SK-N-SH (cell line): ENCODE results near the gene MAP3K8. TPM values are rescaled to one million over a fixed set of nuclear protein-coding genes. Genes with fewer than 3 reads are reported as not detected.

Experiments
- CTCF ChIA-PET: fragments of 300-600, 350-600 bp; formaldehyde crosslinking; extraction: SDS; loops from one replicate; lab custom pipeline; 2021; lab: Yijun Ruan, JAX
- POLR2A ChIA-PET: fragments of 350-600 bp; sonication (Branson Sonifier 250); formaldehyde crosslinking; extraction: SDS; loops from one replicate; lab custom pipeline; 2020; ENCODE audit warnings: antibody characterized with exemption, inconsistent platforms; lab: Yijun Ruan, JAX
- DNase-seq: peaks from one replicate; pipeline ENCODE4 v3.0.0; 2012
- H2AFZ ChIP-seq: fragments of 200-600 bp; sonication (generic); 2 replicates; pipeline ENCODE4 v1.8.1; 2016; ENCODE audit warnings: antibody characterized with exemption, mild to moderate bottlenecking, low read depth
- H3F3A ChIP-seq: fragments of 200-600 bp; sonication (generic); replicated peaks from 2 replicates; pipeline ENCODE3; 2016; ENCODE audit warnings: antibody characterized with exemption, mild to moderate bottlenecking; ENCODE audit not compliant: insufficient read depth
- H3K27ac ChIP-seq, 2 experiments: fragments of 200-500 bp in 1 of 2; fragments of 200-600 bp in 1 of 2; sonication (Bioruptor generic) in 1 of 2; sonication (generic), shearing (Covaris generic) in 1 of 2; 2 replicates each; pipeline versions ENCODE4 v1.5.1 to v1.6.1; 2014 to 2016; ENCODE audit warnings: low read depth in 2 of 2, inconsistent platforms in 1 of 2, low read length in 1 of 2, mild to moderate bottlenecking in 1 of 2, mixed read lengths in 1 of 2
- H3K27me3 ChIP-seq: fragments of 200-600 bp; sonication (generic), shearing (Covaris generic); 2 replicates; pipeline ENCODE4 v1.6.1; 2016; ENCODE audit warnings: mixed run types; ENCODE audit not compliant: insufficient read depth
- H3K36me3 ChIP-seq, 2 experiments: fragments of 200-500 bp in 1 of 2; fragments of 200-600 bp in 1 of 2; sonication (Bioruptor generic) in 1 of 2; sonication (generic) in 1 of 2; replicated peaks in 1 of 2; 2 replicates each; pipeline versions ENCODE3 to v1.5.1; 2014 to 2016; ENCODE audit warnings: low read length in 1 of 2, mild to moderate bottlenecking in 1 of 2; ENCODE audit not compliant: insufficient read depth in 2 of 2, control insufficient read depth in 1 of 2
- H3K4me1 ChIP-seq, 2 experiments: fragments of 200-500 bp in 1 of 2; fragments of 200-600 bp in 1 of 2; sonication (Bioruptor generic) in 1 of 2; sonication (generic), shearing (Covaris generic) in 1 of 2; 2 replicates each; pipeline versions ENCODE4 v1.5.1 to v1.6.1; 2014 to 2016; ENCODE audit warnings: low read depth in 1 of 2, low read length in 1 of 2, mixed run types in 1 of 2; ENCODE audit not compliant: insufficient read depth in 2 of 2, control insufficient read depth in 1 of 2
- H3K4me2 ChIP-seq: fragments of 200-600 bp; sonication (generic), shearing (Covaris generic); 2 replicates; pipeline ENCODE4 v1.6.1; 2017; ENCODE audit warnings: mixed run types
- H3K4me3 ChIP-seq, 2 experiments: fragments of 200-500 bp in 1 of 2; fragments of 200-600 bp in 1 of 2; sonication (Bioruptor generic) in 1 of 2; sonication (generic), shearing (Covaris generic) in 1 of 2; 2 replicates each; pipeline versions ENCODE4 v1.5.1 to v1.8.1; 2014 to 2016; ENCODE audit warnings: low read depth in 2 of 2, inconsistent platforms in 1 of 2, low read length in 1 of 2, mild to moderate bottlenecking in 1 of 2, mixed read lengths in 1 of 2, moderate library complexity in 1 of 2
- H3K79me2 ChIP-seq: fragments of 200-600 bp; sonication (generic); 2 replicates; pipeline ENCODE4 v1.8.1; 2017; ENCODE audit warnings: mild to moderate bottlenecking; ENCODE audit not compliant: insufficient read depth
- H3K9ac ChIP-seq: fragments of 200-600 bp; sonication (generic); 2 replicates; pipeline ENCODE4 v1.6.1; 2017; ENCODE audit warnings: mixed run types
- H3K9me2 ChIP-seq: fragments of 200-600 bp; sonication (generic); 2 replicates; pipeline ENCODE4 v1.6.1; 2017; ENCODE audit warnings: mixed run types
- H3K9me3 ChIP-seq: fragments of 200-600 bp; sonication (generic); 2 replicates; pipeline ENCODE4 v1.6.1; 2017; ENCODE audit warnings: mixed run types, mild to moderate bottlenecking, moderate library complexity
- H4K20me1 ChIP-seq: fragments of 200-600 bp; sonication (generic); 2 replicates; pipeline ENCODE4 v1.6.1; 2017; ENCODE audit warnings: mild to moderate bottlenecking, mixed run types; ENCODE audit not compliant: insufficient read depth
- EP300 ChIP-seq, 2 experiments: IDR thresholded peaks; 2 replicates each; pipeline versions ENCODE4 v1.4.0 to v1.6.1; 2012; ENCODE audit warnings: borderline replicate concordance in 1 of 2, low read depth in 1 of 2, low read length in 1 of 2
- FOXM1 ChIP-seq: IDR thresholded peaks from 2 replicates; pipeline ENCODE4 v1.4.0; 2012; ENCODE audit warnings: low read depth, mild to moderate bottlenecking
- GABPA ChIP-seq: IDR thresholded peaks from 2 replicates; pipeline ENCODE4 v1.4.0; 2012; ENCODE audit warnings: low read depth, mild to moderate bottlenecking
- GATA2 ChIP-seq: sonication (generic); formaldehyde crosslinking; IDR thresholded peaks from 2 replicates; pipeline ENCODE4 v1.5.0; 2020; ENCODE audit warnings: mild to moderate bottlenecking, missing genetic modification reagents
- MEF2A ChIP-seq: IDR thresholded peaks from 2 replicates; pipeline ENCODE4 v1.4.0; 2012; ENCODE audit warnings: low read depth, borderline replicate concordance
- NFIC ChIP-seq: IDR thresholded peaks from 2 replicates; pipeline ENCODE4 v1.4.0; 2012; ENCODE audit warnings: borderline replicate concordance
- RCOR1 ChIP-seq: fragments of 150-350 bp; IDR thresholded peaks from 2 replicates; pipeline ENCODE4 v1.6.1; 2017; ENCODE audit warnings: antibody characterized with exemption, low read length
- RFX5 ChIP-seq: IDR thresholded peaks from 2 replicates; pipeline ENCODE4 v1.6.1; 2012; ENCODE audit warnings: mild to moderate bottlenecking, improper control_type of control experiment, low read length
- SMC3 ChIP-seq: IDR thresholded peaks from 2 replicates; pipeline ENCODE4 v1.6.1; 2012; ENCODE audit warnings: low read depth, low read length, improper control_type of control experiment
- TAF1 ChIP-seq: IDR thresholded peaks from 2 replicates; pipeline ENCODE4 v1.6.1; 2012; ENCODE audit warnings: low read depth, mild to moderate bottlenecking, low read length, moderate library complexity, borderline replicate concordance
- YY1 ChIP-seq: IDR thresholded peaks from 2 replicates; pipeline ENCODE4 v1.4.0; 2012; ENCODE audit warnings: low read depth, mild to moderate bottlenecking
- WGBS: methylation state at CpG from one replicate; pipeline ENCODE4 v1.1.6; 2017; ENCODE audit warnings: low lambda C conversion rate; 5-methylcytosine and 5-hydroxymethylcytosine counted together
- polyA plus RNA-seq, 3 experiments: library from polyadenylated mRNA; depleted of rRNA; stranded (reverse); fragments of >200 nt; gene quantifications; 2 replicates each; pipeline ENCODE4 v1.2.3, GENCODE V29; 2012
- TF ChIP-seq, protein P1 (sequence below): IDR thresholded peaks from 2 replicates; pipeline ENCODE4 v1.6.1; 2012; ENCODE audit warnings: mild to moderate bottlenecking, low read depth, low read length, moderate library complexity
- TF ChIP-seq, protein P2 (sequence below): IDR thresholded peaks from 2 replicates; pipeline ENCODE4 v1.4.0; 2012; ENCODE audit warnings: low read depth
- TF ChIP-seq, protein P3 (sequence below): fragments of 150-350 bp; IDR thresholded peaks from 2 replicates; pipeline ENCODE4 v1.6.1; 2016; ENCODE audit warnings: mild to moderate bottlenecking, low read depth, low read length

Gene MAP3K8
- polyA plus RNA-seq, 1 of the 3 experiments (the other 2 are of a cell fraction), result 3.7 TPM

DNA sequence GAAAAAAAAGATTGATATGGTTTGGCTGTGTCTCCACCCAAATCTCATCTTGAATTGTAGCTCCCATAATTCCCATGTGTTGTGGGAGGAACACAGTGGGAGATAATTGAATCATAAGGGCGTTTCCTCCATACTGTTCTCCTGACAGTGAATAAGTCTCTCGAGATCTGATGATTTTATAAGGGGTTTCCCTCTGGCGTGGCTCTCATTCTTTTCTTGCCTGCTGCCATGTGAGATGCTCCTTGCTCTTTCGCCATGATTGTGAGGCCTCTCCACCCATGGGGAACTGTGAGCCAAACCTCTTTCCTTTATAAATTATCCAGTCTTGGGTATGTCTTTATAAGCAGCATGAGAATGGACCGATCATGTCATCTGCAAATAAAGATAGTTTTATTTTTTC lies 29.4 kb upstream of the MAP3K8 start:
- Histone ChIP-seq H3K27ac (no peak overlapping the region), H3K4me1 (no peaks in the 10 kb centered on the region), H3K4me2 (no peak overlapping the region), H3F3A (no peaks in the 10 kb centered on the region), H3K9ac (no peak overlapping the region)
- WGBS, result 40% methylated on average over 5 of the region's 5 CpGs
- TF ChIP-seq YY1 (no peak), RFX5 (no peak), TAF1 (no peak), FOXM1 (no peak), MEF2A (no peak), EP300 (IDR thresholded peaks at IDR 0.05; ENCODE audit: borderline replicate concordance in 1 of 2, low read depth in 1 of 2, low read length in 1 of 2) (no peak), GABPA (no peak), NFIC (no peak), GATA2 (CRISPR knock-in tag) (no peak), SMC3 (no peak), RCOR1 (no peak)
- TF ChIP-seq, protein P1, sequence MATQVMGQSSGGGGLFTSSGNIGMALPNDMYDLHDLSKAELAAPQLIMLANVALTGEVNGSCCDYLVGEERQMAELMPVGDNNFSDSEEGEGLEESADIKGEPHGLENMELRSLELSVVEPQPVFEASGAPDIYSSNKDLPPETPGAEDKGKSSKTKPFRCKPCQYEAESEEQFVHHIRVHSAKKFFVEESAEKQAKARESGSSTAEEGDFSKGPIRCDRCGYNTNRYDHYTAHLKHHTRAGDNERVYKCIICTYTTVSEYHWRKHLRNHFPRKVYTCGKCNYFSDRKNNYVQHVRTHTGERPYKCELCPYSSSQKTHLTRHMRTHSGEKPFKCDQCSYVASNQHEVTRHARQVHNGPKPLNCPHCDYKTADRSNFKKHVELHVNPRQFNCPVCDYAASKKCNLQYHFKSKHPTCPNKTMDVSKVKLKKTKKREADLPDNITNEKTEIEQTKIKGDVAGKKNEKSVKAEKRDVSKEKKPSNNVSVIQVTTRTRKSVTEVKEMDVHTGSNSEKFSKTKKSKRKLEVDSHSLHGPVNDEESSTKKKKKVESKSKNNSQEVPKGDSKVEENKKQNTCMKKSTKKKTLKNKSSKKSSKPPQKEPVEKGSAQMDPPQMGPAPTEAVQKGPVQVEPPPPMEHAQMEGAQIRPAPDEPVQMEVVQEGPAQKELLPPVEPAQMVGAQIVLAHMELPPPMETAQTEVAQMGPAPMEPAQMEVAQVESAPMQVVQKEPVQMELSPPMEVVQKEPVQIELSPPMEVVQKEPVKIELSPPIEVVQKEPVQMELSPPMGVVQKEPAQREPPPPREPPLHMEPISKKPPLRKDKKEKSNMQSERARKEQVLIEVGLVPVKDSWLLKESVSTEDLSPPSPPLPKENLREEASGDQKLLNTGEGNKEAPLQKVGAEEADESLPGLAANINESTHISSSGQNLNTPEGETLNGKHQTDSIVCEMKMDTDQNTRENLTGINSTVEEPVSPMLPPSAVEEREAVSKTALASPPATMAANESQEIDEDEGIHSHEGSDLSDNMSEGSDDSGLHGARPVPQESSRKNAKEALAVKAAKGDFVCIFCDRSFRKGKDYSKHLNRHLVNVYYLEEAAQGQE, result no peak
- TF ChIP-seq, protein P2, sequence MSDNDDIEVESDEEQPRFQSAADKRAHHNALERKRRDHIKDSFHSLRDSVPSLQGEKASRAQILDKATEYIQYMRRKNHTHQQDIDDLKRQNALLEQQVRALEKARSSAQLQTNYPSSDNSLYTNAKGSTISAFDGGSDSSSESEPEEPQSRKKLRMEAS, result no peak
- TF ChIP-seq, protein P3, sequence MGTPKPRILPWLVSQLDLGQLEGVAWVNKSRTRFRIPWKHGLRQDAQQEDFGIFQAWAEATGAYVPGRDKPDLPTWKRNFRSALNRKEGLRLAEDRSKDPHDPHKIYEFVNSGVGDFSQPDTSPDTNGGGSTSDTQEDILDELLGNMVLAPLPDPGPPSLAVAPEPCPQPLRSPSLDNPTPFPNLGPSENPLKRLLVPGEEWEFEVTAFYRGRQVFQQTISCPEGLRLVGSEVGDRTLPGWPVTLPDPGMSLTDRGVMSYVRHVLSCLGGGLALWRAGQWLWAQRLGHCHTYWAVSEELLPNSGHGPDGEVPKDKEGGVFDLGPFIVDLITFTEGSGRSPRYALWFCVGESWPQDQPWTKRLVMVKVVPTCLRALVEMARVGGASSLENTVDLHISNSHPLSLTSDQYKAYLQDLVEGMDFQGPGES, result no peak
- TF ChIP-seq, all 33 proteins: peak for 0
- ChIA-PET POLR2A (no interaction called here), CTCF (interaction anchor here (1.0 to 2.3 kb wide), 5 partner anchors 9 to 186 kb away, joined by 3 to 9 read pairs (median 7); no protein-coding TSS in a partner anchor)
- H3K79me2 ChIP-seq, result no peaks in the 10 kb centered on the region
- H3K9me2 ChIP-seq, result no peaks in the 10 kb centered on the region
- H2AFZ ChIP-seq, result no peak overlapping the region
- no peak overlapping the region for H3K4me3 ChIP-seq
- H4K20me1 ChIP-seq, result no peaks in the 10 kb centered on the region
- 0 out of 2 replicates have a peak, but pooled peaks cover 7% of the 10 kb centered on the region for H3K9me3 ChIP-seq
- no peaks in the 10 kb centered on the region for H3K27me3 ChIP-seq
- DNase-seq, result no peak
- H3K36me3 ChIP-seq, result no peaks in the 10 kb centered on the region
